Bronchial epithelial cell (primary cell): ENCODE results near the gene WFS1. TPM values are rescaled to one million over a fixed set of nuclear protein-coding genes. Genes with fewer than 3 reads are reported as not detected.

ENCODE experiments used
- DNase-seq: peaks from one replicate; pipeline ENCODE4 v3.0.0-alpha.2; 2010; ENCODE audit warnings: low read depth
- FAIRE-seq: peaks from 2 replicates; lab custom pipeline; 2011; peaks lifted over from hg19 to GRCh38; lab: Jason Lieb, UNC
- H3K27me3 ChIP-seq: 2 replicates; pipeline ENCODE4 v1.5.1; 2011; ENCODE audit warnings: low read length; ENCODE audit not compliant: control insufficient read depth, insufficient read depth
- H3K36me3 ChIP-seq: 2 replicates; pipeline ENCODE4 v1.5.1; 2011; ENCODE audit warnings: low read length; ENCODE audit not compliant: control insufficient read depth, insufficient read depth
- H3K4me3 ChIP-seq: 2 replicates; pipeline ENCODE4 v1.5.1; 2011; ENCODE audit warnings: mild to moderate bottlenecking, low read depth, low read length, control low read depth
- CTCF ChIP-seq: IDR thresholded peaks from 2 replicates; pipeline ENCODE4 v1.5.1; 2011; ENCODE audit warnings: mild to moderate bottlenecking, moderate library complexity, low read length, control low read depth, inconsistent platforms; ENCODE audit not compliant: insufficient read depth, severe bottlenecking
- total RNA-seq: library from RNA; depleted of rRNA; stranded (reverse); fragments of >200 nt; gene quantifications from 2 replicates; pipeline ENCODE4 v1.2.1, GENCODE V29; 2014

Gene WFS1
- total RNA-seq, 1 donor from 2014 or later, result 7.9 TPM

GRCh38 chr4:6239486-6239885 is 30.2 kb upstream of the WFS1 start:
- DNase-seq (no peak), FAIRE-seq (no peak)
- Histone ChIP-seq H3K4me3 (no peak overlapping the region), H3K36me3 (no peaks in the 10 kb centered on the region), H3K27me3 (no peaks in the 10 kb centered on the region)
- no peak for TF ChIP-seq CTCF

GRCh38 chr4:6239968-6240367 is 29.7 kb upstream of the WFS1 start:
- DNase-seq (no peak), FAIRE-seq (no peak)
- Histone ChIP-seq H3K4me3 (no peak overlapping the region), H3K27me3 (no peaks in the 10 kb centered on the region), H3K36me3 (no peaks in the 10 kb centered on the region)
- no peak for TF ChIP-seq CTCF

GRCh38 chr4:6241062-6241845 is 28.4 kb upstream of the WFS1 start:
- Histone ChIP-seq H3K36me3 (no peaks in the 10 kb centered on the region), H3K27me3 (no peaks in the 10 kb centered on the region), H3K4me3 (no peak overlapping the region)
- FAIRE-seq, result no peak
- TF ChIP-seq CTCF, result no peak
- DNase-seq, result no peak

GRCh38 chr4:6242271-6243029 is 27.2 kb upstream of the WFS1 start:
- Histone ChIP-seq H3K4me3 (no peak overlapping the region), H3K27me3 (no peaks in the 10 kb centered on the region), H3K36me3 (no peaks in the 10 kb centered on the region)
- TF ChIP-seq CTCF, result no peak
- FAIRE-seq (no peak), DNase-seq (no peak)

- Histone ChIP-seq H3K27me3 (no peaks in the 10 kb centered on the region), H3K36me3 (no peaks in the 10 kb centered on the region), H3K4me3 (no peak overlapping the region)
- no peak for FAIRE-seq
- no peak for DNase-seq
- no peak for TF ChIP-seq CTCF
Observed at GRCh38 chr4:6245246-6246169, 24.1 kb upstream of the WFS1 start.
